H1 (cell line): ENCODE data around the gene SOST. TPM values are rescaled to one million over a fixed set of nuclear protein-coding genes. Genes with fewer than 3 reads are reported as not detected.

Source experiments
- MAFK ChIP-seq: IDR thresholded peaks from 2 replicates; pipeline ENCODE4 v1.6.1; 2012; ENCODE audit warnings: low read depth, mild to moderate bottlenecking, improper control_type of control experiment, low read length
- polyA plus RNA-seq, 7 experiments: library from polyadenylated mRNA; depleted of rRNA in 3 of 7; stranded (reverse) in 5 of 7; unstranded in 2 of 7; fragments of >200 nt in 5 of 7; fragments of 200-250 nt in 2 of 7; gene quantifications; 1 replicate in 5 of 7; 2 replicates in 1 of 7; 4 replicates in 1 of 7; pipeline versions ENCODE4 v1.2.1 to v1.2.3, GENCODE V29; 2011 to 2013; ENCODE audit warnings: missing spikeins in 2 of 7, mixed read lengths in 2 of 7
- total RNA-seq: library from RNA; stranded (reverse); fragmentation: NEBNext Ultra II Directional; extraction: Animal tissue kit (Norgen Biotek cat#: 25700); gene quantifications from 2 replicates; pipeline ENCODE4 v1.2.1, GENCODE V29; 2021

The SOST gene
- total and polyA plus RNA-seq, 2 of the 8 experiments (the other 6 are each of a cell fraction or from before 2014, with no cell fraction given) = 0.08 TPM; not detected in 1

- TF ChIP-seq MAFK = no peak
Measured at GRCh38 chr17:43732958-43733357, 25.6 kb downstream of the SOST start (continued).
